Measurements from ENCODE around the gene PPP2R1A. TPM values are rescaled to one million over a fixed set of nuclear protein-coding genes. Genes with fewer than 3 reads are reported as not detected.
A peak's percentile ranks its signal among the peaks of the same experiment; 100 is the strongest.

The PPP2R1A gene
- total RNA-seq, result 100 to 1,000 TPM; 145 to 176 (median 166) TPM

GRCh38 chr19:52189735-52190486, at the start of gene PPP2R1A:
TSS of gene PPP2R1A (plus strand) at chr19:52190052. CDS start at chr19:52190097, 45 bp downstream.
- DNase-seq (ENCODE audit: low spot score in 2 of 2), result peak; percentile 99
- peaks cover 0 to 51% (median 30%) of the 10 kb centered on the region in 4 donors for H3K4me1 ChIP-seq
- WGBS, 2 donors, result 0 to 1% methylated on average over 38 to 46 of the region's 70 CpGs

DNA sequence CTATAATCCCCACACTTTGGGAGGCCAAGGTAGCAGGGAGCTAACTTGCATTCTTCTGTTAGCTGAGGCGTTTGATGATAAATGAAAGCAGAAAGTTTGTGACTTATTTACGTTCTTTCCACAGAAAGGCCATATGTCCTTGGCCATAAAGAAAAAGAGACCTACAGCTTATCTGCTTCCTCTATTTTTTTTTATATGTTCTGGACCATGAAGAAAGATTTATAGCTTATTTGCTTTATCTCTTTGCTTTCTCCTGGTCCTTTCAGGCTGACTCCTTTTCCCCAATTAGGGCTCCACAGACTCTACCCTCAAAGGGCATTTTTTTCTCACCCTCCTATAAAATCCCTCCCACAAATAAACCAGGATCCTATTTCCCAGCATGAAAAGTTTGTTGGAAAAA, 48.6 kb upstream of the PPP2R1A start:
- TF ChIP-seq POLR2A (IDR thresholded peaks at IDR 0.05) (no peak), CTCF (IDR thresholded peaks at IDR 0.05) (no peak), EP300 (IDR thresholded peaks at IDR 0.05) (no peak)
- H3K36me3 ChIP-seq, result no peaks in the 10 kb centered on the region
- no peak overlapping the region for H3K27ac ChIP-seq
- peaks cover 0 to 27% (median 7%) of the 10 kb centered on the region in 4 donors for H3K4me1 ChIP-seq
- H3K4me3 ChIP-seq, result no peak overlapping the region
- 85 to 87% methylated on average over 2 of the region's 2 CpGs for WGBS, 2 donors
- H3K27me3 ChIP-seq, result no peaks in the 10 kb centered on the region
- DNase-seq (ENCODE audit: low spot score in 2 of 2), result no peak
- H3K9me3 ChIP-seq, result no peaks in the 10 kb centered on the region

More at GRCh38 chr19:52189735-52190486, at the start of gene PPP2R1A:
- H3K36me3 ChIP-seq, result peaks cover 0 to 8% (median 0%) of the 10 kb centered on the region in 3 donors
- peak within 1 kb of the TSS; percentile 96 to 99 (median 97) for H3K27ac ChIP-seq
- peak within 1 kb of the TSS; percentile 70 to 94 (median 86) for H3K4me3 ChIP-seq
- peak in 2 of 5 experiments; percentile 35 to 36 for TF ChIP-seq CTCF (IDR thresholded peaks at IDR 0.05)
- TF ChIP-seq EP300 (IDR thresholded peaks at IDR 0.05), result peak; percentile 34 to 92
- peak; percentile 69 to 93 for TF ChIP-seq POLR2A (IDR thresholded peaks at IDR 0.05)
- no peaks in the 10 kb centered on the region for H3K27me3 ChIP-seq
- no peaks in the 10 kb centered on the region for H3K9me3 ChIP-seq

GRCh38 chr19:52142001-52142595, 47.8 kb upstream of the PPP2R1A start:
- TF ChIP-seq EP300 (IDR thresholded peaks at IDR 0.05) (no peak), CTCF (IDR thresholded peaks at IDR 0.05) (no peak), POLR2A (IDR thresholded peaks at IDR 0.05) (no peak)
- Histone ChIP-seq H3K4me1 (peaks cover 0 to 24% (median 7%) of the 10 kb centered on the region in 4 donors), H3K27me3 (no peaks in the 10 kb centered on the region), H3K36me3 (no peaks in the 10 kb centered on the region), H3K9me3 (no peaks in the 10 kb centered on the region), H3K4me3 (no peak overlapping the region), H3K27ac (no peak overlapping the region)
- DNase-seq (ENCODE audit: low spot score in 2 of 2), result no peak
- WGBS, 2 donors, result 84 to 88% methylated on average over 3 of the region's 3 CpGs

DNA sequence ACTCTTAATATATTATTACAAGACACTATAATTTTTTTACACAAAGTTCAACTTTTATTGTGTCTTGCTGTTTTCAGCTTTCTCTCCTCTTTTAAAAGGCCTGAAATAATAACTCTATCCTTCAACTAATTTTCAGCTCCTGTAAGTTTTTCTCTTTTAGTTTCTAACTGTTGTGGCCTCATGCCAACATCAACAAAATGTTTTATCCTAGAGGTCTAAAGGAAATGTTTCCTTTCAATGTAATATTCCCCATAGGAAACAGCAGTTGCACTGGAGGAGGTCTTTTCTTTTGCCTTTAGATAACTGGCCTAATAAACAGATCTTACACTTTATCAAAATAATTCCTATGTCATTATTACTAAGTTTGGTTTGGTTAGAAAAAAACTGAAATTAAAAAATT, 41.6 kb upstream of the PPP2R1A start:
- TF ChIP-seq POLR2A (IDR thresholded peaks at IDR 0.05) (no peak), CTCF (IDR thresholded peaks at IDR 0.05) (no peak), EP300 (IDR thresholded peaks at IDR 0.05) (no peak)
- Histone ChIP-seq H3K4me1 (no peaks in the 10 kb centered on the region), H3K36me3 (peaks cover 0 to 11% (median 0%) of the 10 kb centered on the region in 3 donors), H3K27ac (no peak overlapping the region), H3K27me3 (no peaks in the 10 kb centered on the region), H3K9me3 (peaks cover 0 to 18% (median 0%) of the 10 kb centered on the region in 4 donors), H3K4me3 (no peak overlapping the region)
- no peak for DNase-seq (ENCODE audit: low spot score in 2 of 2)
